NCI-H345 (cell line): ENCODE data around the gene PTPRK.

Experiments used
- DNase-seq: peaks from one replicate; lab custom pipeline; 2025; lab: John Stamatoyannopoulos, UW

PTPRK gene

DNA sequence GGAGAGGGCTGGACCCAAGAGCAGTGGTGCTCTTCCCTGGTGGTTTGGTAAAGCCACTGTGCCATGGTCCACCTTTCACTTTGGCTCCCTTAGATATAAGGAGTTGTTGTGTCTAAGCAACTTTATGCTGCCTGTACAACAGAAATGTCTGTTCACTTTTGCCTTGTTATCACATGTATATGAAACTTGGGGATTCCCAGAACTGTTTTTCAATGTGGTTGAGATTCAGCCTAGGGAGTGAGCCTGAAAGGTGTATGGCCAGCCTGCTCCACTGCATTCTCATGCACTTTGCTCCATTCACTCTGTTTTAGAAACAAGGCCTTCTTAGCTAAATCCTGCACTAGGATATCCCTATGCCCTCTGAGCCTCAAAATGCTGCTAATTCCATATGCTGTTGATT, 385.1 kb downstream of the PTPRK start:
- no peak for DNase-seq

GRCh38 chr6:128131566-128131965, 388.8 kb downstream of the PTPRK start:
- no peak for DNase-seq

- no peak for DNase-seq
Measured at GRCh38 chr6:128131036-128131435, 389.4 kb downstream of the PTPRK start.

- no peak for DNase-seq
Measured at GRCh38 chr6:128129679-128130078, 390.7 kb downstream of the PTPRK start.

GRCh38 chr6:128127650-128128049, 392.7 kb downstream of the PTPRK start:
- no peak for DNase-seq

GRCh38 chr6:128124713-128125112, 395.7 kb downstream of the PTPRK start:
- DNase-seq = no peak

DNA sequence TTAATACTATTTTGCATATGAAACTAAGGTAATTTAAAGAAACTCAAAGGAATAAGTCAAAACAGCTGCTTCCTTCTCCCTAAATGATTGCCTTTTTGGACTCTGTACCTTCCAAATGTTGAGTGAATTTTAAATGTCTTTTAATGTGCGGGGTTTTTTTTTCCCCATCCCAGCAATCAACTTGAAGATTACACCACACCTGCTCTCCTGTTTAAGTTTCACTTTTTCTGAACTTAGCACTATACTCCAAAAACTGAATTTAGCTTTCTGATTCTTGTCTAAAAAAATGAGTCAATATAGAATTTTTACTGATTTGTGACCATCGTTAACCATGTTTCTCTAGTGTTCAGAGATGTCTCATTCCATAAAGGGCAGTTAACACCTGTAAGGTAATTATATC, 398.8 kb downstream of the PTPRK start:
- DNase-seq = no peak

DNA sequence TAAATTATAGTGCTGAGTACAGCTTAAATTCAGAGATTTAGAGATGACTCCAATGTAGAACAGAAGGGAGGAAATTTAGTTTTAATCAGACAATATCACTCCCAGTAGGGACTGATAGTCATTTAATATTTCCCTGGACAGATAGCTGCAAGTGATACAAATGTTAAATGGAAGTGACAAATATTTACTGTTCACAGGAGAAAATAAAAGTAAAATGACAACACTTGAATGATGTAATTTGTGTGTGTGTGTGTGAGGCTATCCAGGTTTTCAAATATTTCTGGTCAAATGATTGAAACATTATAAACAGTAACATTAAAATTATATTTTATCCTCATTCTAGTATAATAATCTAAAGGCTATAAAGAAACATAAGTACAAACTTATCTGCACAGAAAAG, 399.2 kb downstream of the PTPRK start:
- DNase-seq = no peak

GRCh38 chr6:128118401-128118800, 402.0 kb downstream of the PTPRK start:
- DNase-seq = no peak

DNA sequence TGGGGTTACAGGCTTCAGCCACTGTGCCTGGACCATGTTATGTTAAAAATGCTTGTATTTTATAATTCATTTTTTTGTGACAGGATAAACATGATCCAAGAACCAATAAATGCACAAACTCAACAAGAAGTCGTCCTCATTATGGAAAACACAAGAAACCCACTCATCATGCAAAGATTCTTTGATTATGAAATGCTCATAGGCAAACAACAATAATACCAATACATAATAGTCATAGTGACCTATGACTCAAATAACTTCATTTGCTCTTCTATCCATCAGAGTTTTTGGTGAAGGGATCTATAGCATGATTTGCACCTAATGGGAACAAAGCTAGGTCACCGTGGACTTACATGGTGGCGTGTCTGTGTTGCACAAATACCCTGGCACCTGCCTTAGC, 402.5 kb downstream of the PTPRK start:
- DNase-seq = no peak

- no peak for DNase-seq
Measured at GRCh38 chr6:128114164-128114563, 406.2 kb downstream of the PTPRK start.

- no peak for DNase-seq
Measured at GRCh38 chr6:128112494-128112893, 407.9 kb downstream of the PTPRK start.

DNA sequence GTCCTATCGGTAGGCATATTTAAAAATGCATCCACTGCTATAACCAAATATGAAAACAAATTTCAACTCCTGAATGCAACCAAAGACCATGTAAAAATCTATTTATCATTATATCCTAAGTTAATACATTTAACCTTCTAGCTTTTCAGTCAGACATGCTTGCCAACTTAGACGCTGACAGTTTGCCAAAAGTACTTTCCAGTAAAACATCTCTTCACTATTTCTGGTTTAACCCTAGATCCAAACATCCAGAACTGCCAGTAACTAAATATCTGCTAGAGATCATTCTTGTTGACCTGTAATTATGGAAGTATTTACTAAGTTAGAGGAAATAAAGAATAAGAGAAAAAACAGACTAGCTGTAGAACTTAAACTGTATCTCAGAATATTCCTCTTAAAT, 409.3 kb downstream of the PTPRK start:
- no peak for DNase-seq

- no peak for DNase-seq
Measured at GRCh38 chr6:128107682-128108081, 412.7 kb downstream of the PTPRK start.

DNA sequence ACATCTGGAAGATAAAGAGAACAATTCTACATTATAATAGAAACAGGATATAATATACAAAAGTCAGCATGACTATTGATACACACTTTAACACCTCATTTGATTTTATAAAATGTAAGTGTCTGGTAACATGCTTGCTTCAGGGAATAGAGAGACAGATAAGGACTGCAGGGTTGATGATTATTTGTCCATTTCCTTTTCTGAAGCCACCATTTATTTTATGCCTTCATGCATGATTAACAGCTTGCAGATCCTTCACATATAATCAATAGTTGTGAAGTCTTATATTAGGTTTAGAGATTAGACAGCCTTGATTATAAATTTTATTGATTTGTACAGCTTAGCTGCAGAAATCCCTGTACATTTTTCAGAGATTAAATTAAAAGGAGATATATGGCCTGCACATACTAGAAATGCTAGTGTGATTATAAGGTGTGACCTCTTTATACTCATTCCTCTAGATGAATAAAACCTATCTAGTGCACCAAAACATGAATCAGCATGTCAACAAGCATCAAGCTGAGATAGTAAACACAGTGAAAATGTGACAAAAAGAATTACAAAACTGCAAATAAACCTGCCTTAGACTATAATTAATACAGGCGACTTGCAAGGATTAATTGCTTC, 420.7 kb downstream of the PTPRK start:
- no peak for DNase-seq

DNA sequence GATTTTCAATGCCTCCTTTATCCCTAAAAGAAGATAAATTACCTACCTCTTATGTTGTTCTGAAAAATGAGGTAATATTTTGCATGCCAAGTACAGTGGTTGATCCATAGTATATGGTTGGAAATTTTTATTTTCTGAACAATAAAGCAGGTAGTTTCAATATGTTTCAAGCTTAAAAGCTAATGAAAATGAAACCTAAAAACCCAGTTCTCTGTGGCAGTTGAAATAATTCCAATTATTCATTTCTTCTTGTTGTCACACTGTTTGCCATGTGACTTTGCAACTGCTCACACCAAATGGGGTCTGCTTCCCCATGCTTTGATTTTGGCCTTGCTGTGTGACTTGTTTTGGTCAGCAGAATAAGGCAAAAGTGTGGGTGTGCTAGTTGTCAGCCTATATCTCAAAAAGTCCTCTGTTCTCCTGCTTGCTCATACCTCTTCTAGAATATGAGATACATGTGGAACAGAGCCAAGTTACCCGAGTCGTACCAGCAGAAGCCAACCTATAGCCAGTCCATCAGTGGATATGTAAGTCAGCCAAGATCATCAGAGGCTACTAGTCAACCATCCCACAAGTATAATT, 422.3 kb downstream of the PTPRK start:
- DNase-seq = no peak

GRCh38 chr6:128097009-128097408, 423.4 kb downstream of the PTPRK start:
- DNase-seq = no peak

- DNase-seq = no peak
Measured at GRCh38 chr6:128095362-128095761, 425.0 kb downstream of the PTPRK start.

DNA sequence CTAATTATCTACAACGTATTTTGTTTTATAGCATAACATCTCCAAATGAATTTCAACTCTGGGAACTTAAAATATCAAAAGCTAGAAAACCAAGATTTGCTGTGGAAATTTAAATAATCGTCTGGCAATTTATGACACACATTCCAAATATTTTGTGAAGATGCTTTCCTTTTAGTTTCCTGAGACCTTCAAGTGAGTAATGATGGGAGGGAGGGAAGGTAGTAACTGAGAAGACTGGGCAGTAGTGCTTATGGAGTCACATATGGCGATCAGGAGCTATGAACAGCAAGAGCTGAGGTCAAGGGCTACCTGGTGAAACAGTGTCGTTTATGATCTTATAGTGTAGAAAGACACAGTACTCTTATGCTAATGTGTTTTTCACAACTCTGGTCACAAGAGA, 441.4 kb downstream of the PTPRK start:
- no peak for DNase-seq

DNA sequence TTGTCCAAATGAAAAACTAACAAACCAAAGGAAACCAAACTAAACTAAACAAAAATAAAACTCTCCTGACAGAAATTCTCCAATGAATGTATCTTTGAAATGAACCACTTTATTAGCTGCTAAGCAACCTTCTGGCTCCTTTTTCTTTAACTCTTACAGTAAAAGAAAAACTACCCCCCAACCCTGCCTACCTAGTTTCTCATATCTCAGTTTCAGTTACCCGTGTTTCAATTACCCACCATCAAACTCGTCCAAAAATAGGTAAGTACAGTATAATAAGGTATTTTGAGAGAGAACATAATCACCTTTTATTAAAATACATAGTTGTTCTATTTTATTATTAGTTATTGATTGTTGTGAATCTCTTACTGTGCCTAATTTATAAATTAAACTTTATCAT, 442.1 kb downstream of the PTPRK start:
- no peak for DNase-seq

- no peak for DNase-seq
Measured at GRCh38 chr6:128076843-128077242, 443.6 kb downstream of the PTPRK start.

GRCh38 chr6:128074567-128074966, 445.8 kb downstream of the PTPRK start:
- DNase-seq = no peak

DNA sequence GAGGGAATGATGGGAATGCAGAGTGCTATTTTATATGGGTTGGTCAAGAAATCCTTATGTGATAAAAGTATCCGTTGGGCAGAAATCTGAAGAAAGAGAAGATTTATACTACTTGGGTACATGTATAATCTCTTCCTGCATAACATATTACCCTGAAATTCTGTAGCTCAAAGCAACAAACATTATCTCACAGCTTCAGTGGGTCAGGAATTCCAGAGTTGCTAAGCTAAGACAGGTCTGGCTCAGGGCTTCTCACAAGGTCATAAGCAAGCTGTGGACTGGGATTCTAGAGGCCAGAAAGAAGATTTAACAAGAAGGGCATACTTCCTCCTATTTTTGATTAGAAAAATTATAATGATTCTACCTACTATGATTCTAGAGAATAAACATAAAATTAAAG, 447.0 kb downstream of the PTPRK start:
- DNase-seq = no peak

DNA sequence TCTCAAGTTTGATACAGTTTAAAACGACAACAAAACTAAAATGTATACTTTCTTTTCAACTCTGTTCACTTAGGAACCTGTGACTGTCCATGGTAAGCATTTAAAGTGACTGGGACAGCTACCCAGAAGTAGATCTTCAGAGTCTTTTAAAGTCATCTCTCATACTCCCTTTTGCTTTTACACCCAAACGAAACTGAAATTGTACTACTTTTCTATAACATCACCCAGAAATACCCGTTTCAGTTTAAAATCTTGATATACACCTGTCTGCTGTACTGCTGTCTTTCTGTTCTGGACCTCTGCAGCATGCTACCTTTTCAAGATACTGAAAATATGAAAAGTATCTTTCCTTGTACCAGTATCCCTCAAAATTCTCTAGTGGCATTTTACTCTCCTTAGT, 449.2 kb downstream of the PTPRK start:
- DNase-seq = no peak
